H9 (cell line): ENCODE data around the gene UPF1. TPM values are rescaled to one million over a fixed set of nuclear protein-coding genes. Genes with fewer than 3 reads are reported as not detected.

ENCODE experiments used
- DNase-seq: peaks from one replicate; pipeline ENCODE4 v3.0.0-alpha.2; 2017
- H2AFZ ChIP-seq: one replicate; pipeline ENCODE4 v1.6.1; 2013; ENCODE audit warnings: mild to moderate bottlenecking, low read length, control low read depth, moderate library complexity
- H2AK5ac ChIP-seq: 2 replicates; pipeline ENCODE4 v1.6.1; 2013; ENCODE audit warnings: low read length, control low read depth, mixed read lengths; ENCODE audit not compliant: insufficient read length
- H2BK120ac ChIP-seq: one replicate; pipeline ENCODE4 v1.6.1; 2013; ENCODE audit warnings: low read depth, mild to moderate bottlenecking, low read length, control low read depth, inconsistent platforms; ENCODE audit not compliant: poor library complexity, severe bottlenecking
- H2BK12ac ChIP-seq: 2 replicates; pipeline ENCODE4 v1.6.1; 2013; ENCODE audit warnings: low read length, control low read depth, mixed read lengths, low read depth; ENCODE audit not compliant: insufficient read length
- H2BK15ac ChIP-seq: 2 replicates; pipeline ENCODE4 v1.6.1; 2013; ENCODE audit warnings: low read depth, low read length, control low read depth
- H2BK20ac ChIP-seq: one replicate; pipeline ENCODE4 v1.6.1; 2013; ENCODE audit warnings: low read depth, mild to moderate bottlenecking, low read length, control low read depth, inconsistent platforms; ENCODE audit not compliant: poor library complexity, severe bottlenecking
- H2BK5ac ChIP-seq: 2 replicates; pipeline ENCODE4 v1.6.1; 2013; ENCODE audit warnings: low read length, control low read depth, mixed read lengths; ENCODE audit not compliant: insufficient read length
- H3K14ac ChIP-seq: 2 replicates; pipeline ENCODE4 v1.6.1; 2013; ENCODE audit warnings: low read length, control low read depth; ENCODE audit not compliant: insufficient read depth
- H3K18ac ChIP-seq: 2 replicates; pipeline ENCODE4 v1.6.1; 2013; ENCODE audit warnings: low read depth, mild to moderate bottlenecking, mixed read lengths, low read length, control low read depth; ENCODE audit not compliant: insufficient read length
- H3K23ac ChIP-seq: 2 replicates; pipeline ENCODE4 v1.6.1; 2013; ENCODE audit warnings: low read length, control low read depth, mixed read lengths, low read depth; ENCODE audit not compliant: insufficient read length
- H3K23me2 ChIP-seq: 2 replicates; pipeline ENCODE4 v1.6.1; 2013; ENCODE audit warnings: low read depth, mild to moderate bottlenecking, mixed read lengths, low read length, control low read depth; ENCODE audit not compliant: insufficient read length, poor library complexity, severe bottlenecking
- H3K27ac ChIP-seq: 2 replicates; pipeline ENCODE4 v1.5.1; 2013; ENCODE audit warnings: low read length, control low read depth, mixed read lengths, low read depth; ENCODE audit not compliant: insufficient read length
- H3K27me3 ChIP-seq: 2 replicates; pipeline ENCODE4 v1.6.1; 2013; ENCODE audit warnings: low read length, control low read depth, inconsistent platforms; ENCODE audit not compliant: insufficient read depth
- H3K4ac ChIP-seq: 2 replicates; pipeline ENCODE4 v1.6.1; 2013; ENCODE audit warnings: low read depth, mild to moderate bottlenecking, control low read depth, inconsistent platforms, low read length, moderate library complexity
- H3K4me1 ChIP-seq: 2 replicates; pipeline ENCODE4 v1.6.1; 2013; ENCODE audit warnings: low read length, control low read depth, inconsistent platforms; ENCODE audit not compliant: insufficient read depth
- H3K4me2 ChIP-seq: 2 replicates; pipeline ENCODE4 v1.6.1; 2013; ENCODE audit warnings: low read length, control low read depth, mixed read lengths; ENCODE audit not compliant: insufficient read length, insufficient read depth
- H3K56ac ChIP-seq: 2 replicates; pipeline ENCODE4 v1.6.1; 2013; ENCODE audit warnings: low read depth, mild to moderate bottlenecking, mixed read lengths, low read length, control low read depth; ENCODE audit not compliant: insufficient read length
- H3K79me1 ChIP-seq: 2 replicates; pipeline ENCODE4 v1.6.1; 2013; ENCODE audit warnings: low read depth, mild to moderate bottlenecking, moderate library complexity, low read length, control low read depth, inconsistent platforms; ENCODE audit not compliant: insufficient read depth, poor library complexity, severe bottlenecking
- H3K79me2 ChIP-seq: 2 replicates; pipeline ENCODE4 v1.6.1; 2013; ENCODE audit warnings: low read length, control low read depth, inconsistent platforms; ENCODE audit not compliant: insufficient read depth
- H3K9ac ChIP-seq: 2 replicates; pipeline ENCODE4 v1.6.1; 2013; ENCODE audit warnings: low read length, control low read depth, mixed read lengths; ENCODE audit not compliant: insufficient read length; ENCODE audit errors: extremely low read depth
- H3K9me3 ChIP-seq: one replicate; pipeline ENCODE4 v1.6.1; 2013; ENCODE audit warnings: low read depth, low read length, inconsistent platforms; ENCODE audit not compliant: control insufficient read depth
- H3T11ph ChIP-seq: one replicate; pipeline ENCODE4 v1.6.1; 2013; ENCODE audit warnings: mild to moderate bottlenecking, low read length, control low read depth, inconsistent platforms
- H4K20me1 ChIP-seq: one replicate; pipeline ENCODE4 v1.6.1; 2013; ENCODE audit not compliant: control insufficient read depth, insufficient read length, insufficient read depth
- H4K5ac ChIP-seq: 2 replicates; pipeline ENCODE4 v1.6.1; 2013; ENCODE audit warnings: low read depth, mild to moderate bottlenecking, mixed read lengths, low read length, control low read depth; ENCODE audit not compliant: insufficient read length
- H4K8ac ChIP-seq: replicated peaks from 2 replicates; pipeline ENCODE4 v1.6.1; 2013; ENCODE audit warnings: low read length, control low read depth, mixed read lengths, low read depth; ENCODE audit not compliant: insufficient read length
- H4K91ac ChIP-seq: 2 replicates; pipeline ENCODE4 v1.6.1; 2013; ENCODE audit warnings: low read depth, mild to moderate bottlenecking, moderate library complexity, mixed read lengths, low read length, control low read depth; ENCODE audit not compliant: insufficient read length
- H3K27ac Mint-ChIP-seq, 3 experiments: 2 replicates in 2 of 3; 3 replicates in 1 of 3; pipeline ENCODE4 v1.8.0; 2020 to 2021; ENCODE audit warnings: mixed read lengths in 3 of 3, mild to moderate bottlenecking in 1 of 3, moderate library complexity in 1 of 3
- H3K27me3 Mint-ChIP-seq: 2 replicates; pipeline ENCODE4 v1.8.0; 2021; ENCODE audit warnings: low read depth, mild to moderate bottlenecking, moderate library complexity, mixed read lengths
- H3K36me3 Mint-ChIP-seq, 3 experiments: 2 replicates in 2 of 3; 3 replicates in 1 of 3; pipeline ENCODE4 v1.8.0; 2020 to 2021; ENCODE audit warnings: low read depth in 3 of 3, mixed read lengths in 3 of 3; ENCODE audit not compliant: insufficient read depth in 1 of 3
- H3K4me1 Mint-ChIP-seq, 2 experiments: 2 replicates each; pipeline ENCODE4 v1.8.0; 2020; ENCODE audit warnings: mixed read lengths in 2 of 2
- H3K4me3 Mint-ChIP-seq, 2 experiments: 2 replicates in 1 of 2; 3 replicates in 1 of 2; pipeline ENCODE4 v1.8.0; 2020 to 2021; ENCODE audit warnings: mild to moderate bottlenecking in 2 of 2, mixed read lengths in 2 of 2, moderate library complexity in 1 of 2
- H3K9me3 Mint-ChIP-seq, 2 experiments: 2 replicates in 1 of 2; 3 replicates in 1 of 2; pipeline ENCODE4 v1.8.0; 2020; ENCODE audit warnings: mild to moderate bottlenecking in 2 of 2, mixed read lengths in 2 of 2, moderate library complexity in 1 of 2
- CTCF ChIP-seq: fragments of 200-600 bp; sonication (generic); conservative IDR thresholded peaks from 3 replicates; pipeline ENCODE4 v1.8.0; 2021; ENCODE audit warnings: antibody characterized with exemption, mild to moderate bottlenecking
- WGBS: extraction: QIAGEN DNeasy Blood & Tissue Kit; methylation state at CpG from one replicate; pipeline ENCODE4 v1.1.7; 2013; ENCODE audit warnings: missing lambda C conversion rate, low lambda C conversion rate, mixed read lengths; ENCODE audit not compliant: insufficient read length; ENCODE audit errors: extremely low coverage; 5-methylcytosine and 5-hydroxymethylcytosine counted together
- total RNA-seq: library from RNA; stranded (reverse); gene quantifications from 2 replicates; pipeline ENCODE4 v1.2.1, GENCODE V29; 2021

UPF1 gene
- total RNA-seq, 1 experiment from 2014 or later = 85.4 TPM

- Mint-ChIP-seq H3K4me1 (peaks cover 36 to 41% of the 10 kb centered on the region in 2 experiments), H3K27ac (no peak overlapping the region; a peak in 1 of 7 replicates), H3K9me3 (no peaks in the 10 kb centered on the region), H3K4me3 (no peak overlapping the region), H3K36me3 (peaks cover 8 to 25% (median 11%) of the 10 kb centered on the region in 3 experiments), H3K27me3 (no peaks in the 10 kb centered on the region)
- H3K79me2 ChIP-seq = peaks cover 32% of the 10 kb centered on the region; the same call in 1 of the 2 replicates
- H4K91ac ChIP-seq = no peak overlapping the region
- no peak overlapping the region; the same call in 1 of the 2 replicates for H3K14ac ChIP-seq
- H3K56ac ChIP-seq = no peak overlapping the region
- no peak overlapping the region for H2BK120ac ChIP-seq
- no peaks in the 10 kb centered on the region for H3K27me3 ChIP-seq
- peaks cover 2% of the 10 kb centered on the region for H4K20me1 ChIP-seq
- H3K9me3 ChIP-seq = no peaks in the 10 kb centered on the region
- no peak overlapping the region for H2BK15ac ChIP-seq
- no peak overlapping the region for H3K4me2 ChIP-seq
- no peak overlapping the region for H2AFZ ChIP-seq
- H3K79me1 ChIP-seq = no peaks in the 10 kb centered on the region
- H3K4me1 ChIP-seq = no peaks in the 10 kb centered on the region; the same call in 1 of the 2 replicates
- H4K5ac ChIP-seq = no peak overlapping the region
- H2AK5ac ChIP-seq = no peak overlapping the region
- no peak for TF ChIP-seq CTCF
- no peak overlapping the region for H3K18ac ChIP-seq
- H4K8ac ChIP-seq = no peak overlapping the region
- no peak overlapping the region for H2BK20ac ChIP-seq
- no peak overlapping the region for H3K27ac ChIP-seq
- no peak overlapping the region for H2BK5ac ChIP-seq
- WGBS = no CpG with 5 or more reads among the region's 15 CpGs
- H3K23me2 ChIP-seq = no peaks in the 10 kb centered on the region
- H3K23ac ChIP-seq = no peak overlapping the region
- no peak overlapping the region for H2BK12ac ChIP-seq
- no peak overlapping the region for H3K4ac ChIP-seq
- no peak overlapping the region for H3T11ph ChIP-seq
- no peak for DNase-seq
- H3K9ac ChIP-seq = no peak overlapping the region
Measured at GRCh38 chr19:18841400-18841799, 9.6 kb downstream of the UPF1 start.
